Stimulated activated CD8-positive, alpha-beta memory T cell treated with anti-CD3 and anti-CD28 coated beads, Interleukin-4, amount 100 ng/mL, for 24 hours (primary cell): ENCODE results near the gene JAGN1.
"Not testable (repeated sequence)": the region's sequence is repeated elsewhere in the genome, so short reads cannot be mapped to it uniquely, and the experiment has no call there.

Experiments
- DNase-seq: peaks from one replicate; pipeline ENCODE4 v3.0.0-alpha.2; 2020; ENCODE audit warnings: low read depth

Gene JAGN1

DNA sequence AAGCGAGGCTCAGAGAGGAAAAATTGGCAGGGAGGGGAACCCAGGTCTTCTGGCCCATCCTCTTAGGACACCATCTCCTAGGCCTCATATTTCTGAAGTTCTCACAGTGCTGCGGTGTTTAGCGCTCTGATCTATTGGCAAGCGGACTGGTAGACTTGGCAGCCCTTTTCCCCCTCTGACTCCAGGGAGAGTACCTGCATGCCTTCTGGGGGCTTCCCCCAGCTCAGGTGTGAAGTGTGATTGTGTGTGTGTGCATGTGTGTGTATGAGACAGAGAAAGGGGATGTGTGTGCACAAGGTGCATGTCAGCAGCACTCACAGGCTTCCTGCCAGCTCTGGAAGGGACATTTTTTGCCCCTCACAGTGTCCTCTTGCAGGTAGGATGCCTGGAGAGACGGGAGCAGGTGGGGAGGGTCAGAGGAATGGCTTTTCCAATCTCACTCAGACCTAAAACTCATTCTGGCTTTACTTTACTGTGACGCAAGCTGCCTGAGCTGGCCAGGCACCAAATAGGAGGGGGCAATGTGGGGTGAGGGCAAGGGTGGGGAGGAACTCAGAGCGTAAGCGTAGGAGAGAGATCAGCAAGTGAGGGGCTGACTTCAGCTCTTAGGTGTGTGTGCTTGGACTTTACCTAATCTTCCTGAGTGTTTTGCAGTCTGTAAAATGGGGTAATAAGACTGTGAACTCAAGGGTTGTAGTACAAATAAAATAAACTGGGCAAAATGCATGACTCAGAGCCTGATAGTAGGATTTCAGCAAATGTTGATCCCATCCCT is 8.2 kb downstream of the JAGN1 start:
- DNase-seq, result no peak

DNA sequence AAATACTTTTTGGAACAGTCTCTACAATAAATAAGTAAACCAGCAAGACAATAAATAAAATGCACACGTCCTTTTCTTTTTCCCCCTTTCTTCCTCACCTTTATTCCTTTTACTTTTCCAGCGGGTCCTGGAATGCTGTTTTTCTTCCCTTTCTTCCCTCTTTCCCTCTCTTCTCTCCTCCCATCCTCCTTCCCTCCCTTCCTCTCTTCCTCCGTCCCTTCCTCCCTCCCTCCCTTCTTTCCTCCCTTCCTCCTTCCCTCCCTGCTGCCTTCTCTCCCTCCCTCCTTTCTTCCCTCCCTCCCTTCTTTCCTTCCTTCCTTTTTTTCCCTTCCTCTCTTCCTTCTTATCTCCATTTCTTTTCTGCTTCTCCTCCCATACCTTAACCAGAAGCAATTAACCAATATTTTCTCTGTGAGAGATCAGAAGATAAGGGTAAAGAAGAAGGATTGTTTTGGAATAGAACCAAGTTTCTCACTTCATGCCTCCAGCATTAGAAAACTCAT is 8.9 kb downstream of the JAGN1 start:
- no peak for DNase-seq

DNA sequence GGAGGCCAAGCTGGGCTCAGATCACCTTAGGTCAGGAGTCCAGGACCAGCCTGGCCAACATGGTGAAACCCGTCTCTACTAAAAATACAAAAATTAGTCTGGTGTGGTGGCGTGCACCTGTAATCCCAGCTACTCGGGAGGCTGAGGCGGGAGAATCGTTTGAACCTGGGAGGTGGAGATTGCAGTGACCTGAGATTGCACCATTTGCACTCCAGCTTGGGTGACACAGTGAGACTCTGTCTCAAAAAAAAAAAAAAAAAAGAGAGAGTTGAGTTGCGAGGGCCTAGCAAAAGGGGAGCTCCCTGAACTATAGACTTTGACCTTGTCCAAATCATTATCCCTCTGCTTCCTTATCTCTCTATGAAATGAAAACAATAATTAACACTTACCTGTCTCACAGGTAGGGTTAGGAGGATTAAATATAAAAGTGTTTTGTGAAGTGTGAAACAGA is 10.6 kb downstream of the JAGN1 start:
- not testable (repeated sequence) for DNase-seq

DNA sequence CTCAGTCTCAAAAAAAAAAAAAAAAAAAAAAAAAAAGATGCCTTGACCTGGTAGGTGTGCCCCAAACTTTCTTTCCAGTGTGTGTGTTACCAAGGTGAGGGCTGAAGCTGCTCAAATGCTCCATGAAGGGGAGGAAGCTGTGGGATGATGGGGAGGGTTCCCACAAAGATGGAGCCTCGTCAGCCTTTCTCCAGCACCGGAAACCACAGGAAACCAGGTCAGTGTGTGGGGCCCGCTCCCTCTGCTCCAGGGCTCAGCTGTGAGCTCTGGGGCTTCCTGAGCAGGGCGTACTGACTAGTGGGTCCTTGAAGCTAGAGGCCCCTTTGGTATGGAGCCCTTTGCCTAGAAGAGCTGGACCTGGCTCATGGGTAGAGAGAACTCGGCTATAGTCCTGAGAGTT is 11.6 kb downstream of the JAGN1 start:
- DNase-seq, result no peak

DNA sequence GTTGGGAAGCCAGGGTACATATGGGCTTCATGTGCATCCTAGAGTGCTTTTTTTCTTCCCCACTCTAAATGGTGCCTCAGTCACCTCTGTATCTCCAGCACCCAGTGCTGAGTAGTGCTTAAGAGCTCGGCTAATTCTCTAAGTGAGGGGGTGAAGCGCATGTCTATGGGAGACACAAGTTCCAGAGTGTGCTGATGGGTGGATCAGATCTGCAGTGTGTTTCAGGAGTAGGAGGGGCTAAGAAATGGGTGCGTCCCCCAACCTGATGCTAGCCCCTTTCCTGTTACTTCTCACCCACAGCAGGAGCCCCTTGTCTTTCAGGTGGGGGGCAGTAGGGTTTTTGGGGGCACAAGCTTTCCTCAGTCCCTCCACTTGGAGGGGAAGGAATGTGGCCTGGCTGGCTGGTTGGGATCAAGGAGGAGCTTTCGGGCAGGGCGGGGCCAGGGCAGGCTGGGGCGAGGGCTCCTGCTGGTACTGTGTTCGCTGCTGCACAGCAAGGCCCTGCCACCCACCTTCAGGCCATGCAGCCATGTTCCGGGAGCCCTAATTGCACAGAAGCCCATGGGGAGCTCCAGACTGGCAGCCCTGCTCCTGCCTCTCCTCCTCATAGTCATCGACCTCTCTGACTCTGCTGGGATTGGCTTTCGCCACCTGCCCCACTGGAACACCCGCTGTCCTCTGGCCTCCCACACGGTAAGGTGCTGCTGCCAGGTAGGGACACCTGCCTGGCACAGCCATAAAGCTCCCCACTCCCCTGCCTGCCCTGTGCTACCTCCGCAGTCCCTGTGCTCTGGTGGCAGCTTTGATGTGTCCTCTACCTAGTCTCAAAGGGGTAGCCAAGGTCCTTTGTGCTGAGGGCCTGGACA is 12.2 kb downstream of the JAGN1 start, which contains the start of gene IL17RE:
Gene IL17RE (plus strand): TSS at position 477 of the 866 bp plus-strand sequence. CDS start 85 bp downstream, at position 562.
- no peak for DNase-seq

DNA sequence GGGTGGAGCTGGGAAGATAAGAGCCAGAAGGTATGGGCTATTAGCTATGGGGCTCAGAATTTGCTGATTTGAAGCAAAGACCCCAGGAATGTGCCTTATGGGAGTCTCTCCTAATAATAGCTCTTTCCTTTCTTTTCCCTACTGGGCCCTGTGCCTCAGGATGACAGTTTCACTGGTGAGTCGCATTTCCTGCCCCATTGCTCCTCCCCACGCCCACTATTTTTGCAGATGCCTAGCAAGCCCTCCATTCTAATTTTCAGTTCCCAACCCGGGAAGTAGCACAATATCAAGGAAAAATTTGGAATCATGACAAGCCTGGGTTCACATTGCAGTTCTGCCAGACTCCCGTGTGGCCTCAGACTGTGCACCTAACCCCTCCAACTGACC is 12.8 kb downstream of the JAGN1 start:
- no peak for DNase-seq

DNA sequence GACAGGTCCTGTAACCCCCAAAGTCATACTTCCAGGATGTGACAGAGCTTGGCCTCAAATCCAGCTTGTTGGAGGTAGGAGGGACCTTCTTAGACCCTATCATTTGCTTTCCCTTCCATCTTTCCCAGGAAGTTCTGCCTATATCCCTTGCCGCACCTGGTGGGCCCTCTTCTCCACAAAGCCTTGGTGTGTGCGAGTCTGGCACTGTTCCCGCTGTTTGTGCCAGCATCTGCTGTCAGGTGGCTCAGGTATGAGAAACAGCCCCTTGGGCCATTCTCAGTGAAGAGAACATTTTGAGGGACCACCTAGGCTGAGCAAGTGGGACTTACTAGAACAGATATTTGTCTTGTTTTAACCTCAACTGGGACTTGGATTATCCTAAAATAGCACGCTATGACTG is 13.5 kb downstream of the JAGN1 start:
- no peak for DNase-seq

DNA sequence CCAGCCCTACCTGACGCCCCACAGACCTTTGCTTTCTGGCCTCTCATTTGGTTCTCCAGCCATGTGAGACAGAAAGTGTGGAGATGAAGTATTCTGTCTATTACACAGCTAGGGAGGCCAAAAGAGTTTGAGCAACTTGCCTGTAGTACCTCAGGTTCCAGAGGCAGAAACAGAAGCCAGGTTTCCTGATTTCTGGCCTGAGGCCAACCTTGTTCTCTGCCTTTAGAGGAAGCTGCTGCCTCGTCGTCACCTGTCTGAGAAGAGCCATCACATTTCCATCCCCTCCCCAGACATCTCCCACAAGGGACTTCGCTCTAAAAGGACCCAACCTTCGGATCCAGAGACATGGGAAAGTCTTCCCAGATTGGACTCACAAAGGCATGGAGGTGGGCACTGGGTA is 16.1 kb downstream of the JAGN1 start:
- DNase-seq, result no peak

DNA sequence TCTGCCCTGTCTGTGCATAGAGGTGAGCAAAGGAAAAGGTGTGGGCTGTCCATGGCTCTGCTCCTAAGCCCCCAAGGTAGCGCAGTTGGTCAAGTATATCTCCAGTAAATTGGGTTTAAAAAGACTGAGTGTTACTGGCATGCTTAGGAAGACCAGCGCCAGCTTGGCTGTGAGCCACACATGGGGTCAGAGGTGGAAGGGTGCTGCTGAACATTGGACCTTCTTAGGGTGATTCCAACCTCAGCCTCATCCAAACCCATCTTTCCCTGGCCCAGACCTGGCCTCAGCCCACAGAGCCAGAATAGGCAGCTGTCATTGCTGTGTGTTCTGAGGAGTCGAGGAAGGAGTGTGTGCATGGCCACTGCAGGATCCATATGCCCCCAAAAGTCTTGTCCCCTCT is 17.9 kb downstream of the JAGN1 start:
- DNase-seq, result no peak

DNA sequence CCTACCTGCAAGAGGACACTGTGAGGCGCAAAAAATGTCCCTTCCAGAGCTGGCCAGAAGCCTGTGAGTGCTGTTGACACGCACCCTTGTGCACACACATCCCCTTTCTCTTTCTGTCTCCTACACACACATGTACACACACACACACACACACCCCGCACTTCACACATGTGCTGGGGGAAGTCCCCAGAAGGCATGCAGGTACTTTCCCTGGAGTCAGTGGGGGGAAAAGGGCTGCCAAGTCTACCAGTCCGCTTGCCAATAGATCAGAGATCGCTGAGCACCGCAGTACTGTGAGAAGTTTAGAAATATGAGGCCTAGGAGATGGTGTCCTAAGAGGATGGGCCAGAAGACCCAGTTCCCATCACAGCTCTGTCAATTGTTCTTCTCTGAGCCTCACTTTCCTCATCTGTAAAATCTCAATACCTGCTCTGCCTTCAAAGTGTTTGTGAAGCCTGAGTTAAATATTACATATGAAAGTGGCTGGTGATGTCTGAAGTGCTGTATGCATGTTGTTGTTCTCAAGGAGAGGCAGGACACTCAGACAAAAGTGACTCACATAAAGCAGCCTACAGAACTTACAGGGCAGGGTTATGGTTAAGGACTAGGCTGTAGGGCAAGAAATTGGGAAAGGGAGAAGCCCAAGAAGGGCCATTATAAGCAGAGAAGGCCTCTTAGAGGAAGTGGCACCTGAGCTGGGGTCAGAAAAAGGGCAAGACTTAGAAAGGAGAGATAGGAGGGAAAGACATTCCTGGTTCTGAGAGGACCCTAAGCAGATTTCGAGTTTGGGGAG is 19.0 kb downstream of the JAGN1 start:
- DNase-seq, result no peak

DNA sequence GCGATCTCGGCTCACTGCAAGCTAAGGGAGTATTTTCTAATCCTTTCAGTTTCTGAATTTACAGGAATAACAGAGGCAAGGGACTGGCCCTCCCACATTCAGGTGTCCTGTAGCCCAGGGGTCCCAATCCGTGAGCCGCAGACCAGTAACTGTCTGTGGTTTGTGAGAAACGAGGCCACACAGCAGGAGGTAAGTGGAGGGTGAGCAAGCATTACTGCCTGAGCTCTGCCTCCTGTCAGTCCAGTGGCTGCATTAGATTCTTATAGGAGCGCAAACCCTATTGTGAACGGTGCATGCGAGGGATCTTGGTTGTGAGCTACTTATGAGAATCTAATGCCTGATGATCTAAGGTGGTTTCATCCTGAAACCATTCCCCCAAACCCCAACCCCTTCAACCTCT is 21.5 kb downstream of the JAGN1 start:
- DNase-seq, result no peak

DNA sequence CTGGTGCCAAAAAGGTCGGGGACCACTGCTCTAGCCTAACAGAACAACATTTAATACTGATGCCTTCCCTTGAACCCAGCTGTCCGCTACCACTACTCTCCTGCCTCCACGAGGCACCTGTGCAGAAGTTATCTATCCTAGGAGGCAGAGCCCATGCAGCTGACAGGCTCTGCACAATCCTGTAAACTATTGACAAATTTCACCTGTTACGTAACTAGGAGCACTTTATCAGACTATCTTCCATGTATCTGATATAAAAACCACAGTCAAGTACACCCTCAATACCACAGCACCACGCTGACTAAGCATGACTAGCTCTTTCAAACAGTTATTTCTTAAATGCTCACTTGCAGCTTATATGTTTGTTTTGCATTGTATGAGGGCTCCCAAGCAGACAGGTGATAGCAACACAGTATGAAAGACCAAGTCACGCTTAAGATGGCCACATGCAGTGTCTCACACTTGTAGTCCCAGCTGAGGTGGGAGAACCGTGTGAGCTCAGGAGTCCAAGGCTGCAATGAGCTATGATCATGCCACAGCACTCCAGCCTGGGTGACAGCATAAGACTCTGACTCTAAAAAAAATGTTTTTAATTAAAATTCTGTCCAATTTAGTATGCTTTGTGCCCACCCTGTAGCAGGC is 22.0 kb downstream of the JAGN1 start:
- no peak for DNase-seq

DNA sequence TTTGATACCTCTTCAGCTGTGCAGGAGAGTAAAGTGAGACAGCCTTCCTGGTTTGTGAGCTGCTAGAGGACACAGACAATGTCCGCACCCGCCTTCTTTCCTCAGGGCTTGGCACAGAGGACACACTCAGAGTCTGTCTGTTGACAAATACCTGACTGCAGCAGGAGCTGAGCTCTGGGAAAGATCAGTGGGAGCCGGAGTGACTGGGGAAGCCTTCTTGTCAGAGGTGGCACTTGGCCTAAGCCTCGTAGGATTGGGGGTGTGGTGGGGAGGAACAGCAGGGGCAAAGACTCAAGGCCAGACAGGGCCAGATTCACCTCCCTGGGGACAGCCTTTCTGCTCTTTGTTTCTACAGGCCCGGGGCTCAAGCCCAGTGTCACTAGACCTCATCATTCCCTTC is 23.2 kb downstream of the JAGN1 start:
- no peak for DNase-seq

DNA sequence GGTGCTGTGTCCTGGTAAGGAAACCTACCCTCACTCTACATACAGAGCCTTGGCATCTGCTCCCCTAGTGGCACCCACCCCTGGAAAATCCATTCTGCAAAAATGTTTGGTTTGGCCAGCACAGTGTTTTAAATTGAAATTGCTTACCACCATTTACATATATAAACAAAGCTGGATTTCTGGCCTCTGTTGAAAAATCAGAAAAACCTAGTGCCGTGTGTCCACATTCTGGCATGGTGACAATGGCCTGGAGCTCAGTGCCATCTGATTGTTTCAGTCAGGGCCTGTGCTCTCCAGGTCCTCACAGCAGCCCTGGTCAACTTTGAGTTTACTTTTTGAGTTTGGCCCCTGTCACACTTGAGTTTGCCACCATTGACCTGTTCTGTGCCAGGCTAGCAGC is 23.6 kb downstream of the JAGN1 start:
- DNase-seq, result no peak

DNA sequence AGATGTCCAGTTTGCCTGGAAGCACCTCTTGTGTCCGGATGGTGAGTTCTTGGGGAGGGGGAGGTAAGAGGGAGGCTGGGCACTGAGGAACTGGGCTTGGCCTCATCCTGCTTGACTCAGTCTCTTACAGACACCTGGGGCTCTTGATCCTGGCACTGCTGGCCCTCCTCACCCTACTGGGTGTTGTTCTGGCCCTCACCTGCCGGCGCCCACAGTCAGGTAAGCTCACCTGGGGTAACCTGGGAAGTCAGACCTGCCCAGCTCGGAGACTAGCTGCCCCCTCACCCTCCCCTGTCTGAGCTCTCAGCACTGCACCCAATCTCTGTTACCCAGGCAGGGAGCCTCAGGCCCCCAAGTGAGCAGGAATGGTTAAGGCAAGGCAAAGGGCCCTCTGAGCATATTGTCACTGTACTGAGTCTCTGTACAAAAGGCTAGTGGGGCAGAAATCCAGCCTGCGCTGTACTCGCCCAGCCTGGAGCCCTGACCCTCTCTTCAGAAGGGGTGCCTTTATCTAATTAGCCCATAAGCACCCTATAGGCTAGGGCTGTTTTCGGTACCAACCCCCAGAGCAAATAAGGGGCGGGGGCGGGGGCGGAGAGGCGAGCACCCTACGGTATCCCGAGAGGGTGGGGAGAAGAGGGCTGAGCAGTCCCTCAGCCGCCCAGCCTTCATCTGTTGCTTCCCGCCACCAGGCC is 24.3 kb downstream of the JAGN1 start:
- DNase-seq, result no peak

DNA sequence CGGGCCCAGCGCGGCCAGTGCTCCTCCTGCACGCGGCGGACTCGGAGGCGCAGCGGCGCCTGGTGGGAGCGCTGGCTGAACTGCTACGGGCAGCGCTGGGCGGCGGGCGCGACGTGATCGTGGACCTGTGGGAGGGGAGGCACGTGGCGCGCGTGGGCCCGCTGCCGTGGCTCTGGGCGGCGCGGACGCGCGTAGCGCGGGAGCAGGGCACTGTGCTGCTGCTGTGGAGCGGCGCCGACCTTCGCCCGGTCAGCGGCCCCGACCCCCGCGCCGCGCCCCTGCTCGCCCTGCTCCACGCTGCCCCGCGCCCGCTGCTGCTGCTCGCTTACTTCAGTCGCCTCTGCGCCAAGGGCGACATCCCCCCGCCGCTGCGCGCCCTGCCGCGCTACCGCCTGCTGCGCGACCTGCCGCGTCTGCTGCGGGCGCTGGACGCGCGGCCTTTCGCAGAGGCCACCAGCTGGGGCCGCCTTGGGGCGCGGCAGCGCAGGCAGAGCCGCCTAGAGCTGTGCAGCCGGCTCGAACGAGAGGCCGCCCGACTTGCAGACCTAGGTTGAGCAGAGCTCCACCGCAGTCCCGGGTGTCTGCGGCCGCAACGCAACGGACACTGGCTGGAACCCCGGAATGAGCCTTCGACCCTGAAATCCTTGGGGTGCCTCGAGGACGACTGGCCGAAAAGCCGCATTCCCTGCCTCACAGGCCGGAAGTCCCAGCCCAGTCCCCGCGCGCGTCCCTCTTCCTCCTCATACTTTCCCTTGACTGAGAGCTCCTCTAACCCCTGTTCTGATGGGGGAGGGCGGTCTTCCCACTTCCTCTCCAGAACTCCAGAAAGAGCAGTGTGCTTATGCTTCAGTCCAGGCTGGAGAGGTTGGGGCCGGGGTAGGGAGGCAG is 25.1 kb downstream of the JAGN1 start:
- DNase-seq, result no peak

DNA sequence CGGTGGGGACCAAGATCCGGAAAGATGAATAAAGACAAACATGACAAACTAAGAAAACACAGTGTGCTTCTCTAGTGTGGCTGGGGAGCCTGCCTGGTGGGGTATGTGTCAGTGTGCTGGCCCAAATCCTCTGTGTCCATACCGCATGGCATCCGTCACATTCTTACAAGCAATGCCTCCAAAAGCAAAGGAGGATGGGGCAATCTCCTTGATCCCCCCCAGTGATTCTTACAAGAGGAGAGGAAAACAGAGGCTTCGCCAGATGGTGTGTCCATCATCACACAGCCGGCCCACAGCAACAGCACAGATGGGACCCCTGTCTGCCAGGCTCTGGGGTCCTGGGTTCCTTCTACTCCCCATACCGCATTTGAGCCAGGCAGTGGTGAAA is 25.9 kb downstream of the JAGN1 start:
- no peak for DNase-seq

DNA sequence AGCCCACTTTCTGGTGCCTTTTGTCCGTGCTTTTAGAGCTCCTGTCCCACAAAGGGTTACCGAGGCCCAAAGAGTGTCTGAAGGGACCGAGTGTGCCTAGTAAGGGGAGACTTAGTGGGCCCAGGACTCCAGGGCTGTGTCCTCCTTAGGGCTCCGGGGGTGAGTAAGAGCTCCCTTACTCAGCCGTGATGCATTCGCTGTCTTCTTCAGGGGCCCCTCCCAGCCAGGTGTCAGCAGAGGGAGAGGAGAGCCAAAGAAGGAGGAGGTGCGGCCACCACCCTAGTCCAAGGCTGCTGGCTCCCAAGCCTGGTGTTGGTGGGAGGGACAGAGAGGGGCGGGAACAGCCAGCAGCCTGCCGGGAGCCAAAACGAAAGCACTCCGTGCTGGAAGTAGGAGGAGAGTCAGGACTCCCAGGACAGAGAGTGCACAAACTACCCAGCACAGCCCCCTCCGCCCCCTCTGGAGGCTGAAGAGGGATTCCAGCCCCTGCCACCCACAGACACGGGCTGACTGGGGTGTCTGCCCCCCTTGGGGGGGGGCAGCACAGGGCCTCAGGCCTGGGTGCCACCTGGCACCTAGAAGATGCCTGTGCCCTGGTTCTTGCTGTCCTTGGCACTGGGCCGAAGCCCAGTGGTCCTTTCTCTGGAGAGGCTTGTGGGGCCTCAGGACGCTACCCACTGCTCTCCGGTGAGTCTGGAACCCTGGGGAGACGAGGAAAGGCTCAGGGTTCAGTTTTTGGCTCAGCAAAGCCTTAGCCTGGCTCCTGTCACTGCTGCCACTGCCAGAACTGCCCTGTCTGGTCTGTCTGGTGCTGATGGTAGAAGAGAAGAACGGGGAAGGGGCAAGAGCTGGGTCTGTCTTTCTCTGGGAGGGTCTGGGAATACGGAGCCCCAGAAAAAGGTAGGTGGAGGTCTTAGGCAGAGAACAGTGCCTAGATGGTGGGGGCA is 26.6 kb downstream of the JAGN1 start, which contains the start of gene IL17RC:
Gene IL17RC (plus strand): TSS at position 365 of the 947 bp plus-strand sequence. CDS start 218 bp downstream, at position 583.
- peak; percentile 30 for DNase-seq

DNA sequence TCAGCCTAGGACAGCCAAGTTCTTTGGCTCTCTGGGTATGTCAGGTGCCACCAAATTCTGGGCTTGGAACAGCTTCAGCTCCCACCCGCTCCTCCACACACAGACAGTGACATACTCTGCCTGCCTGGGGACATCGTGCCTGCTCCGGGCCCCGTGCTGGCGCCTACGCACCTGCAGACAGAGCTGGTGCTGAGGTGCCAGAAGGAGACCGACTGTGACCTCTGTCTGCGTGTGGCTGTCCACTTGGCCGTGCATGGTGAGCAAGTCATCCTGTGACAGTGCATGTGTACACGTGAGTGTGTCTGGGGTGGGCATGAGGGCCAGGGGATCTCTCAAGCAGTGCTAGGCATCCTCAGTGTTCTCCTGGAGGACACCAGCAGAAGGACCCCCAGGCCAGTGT is 27.4 kb downstream of the JAGN1 start:
- no peak for DNase-seq
